Measurements from ENCODE around the gene RPH3AL. TPM values are rescaled to one million over a fixed set of nuclear protein-coding genes. Genes with fewer than 3 reads are reported as not detected.
"Not testable (repeated sequence)": the region's sequence is repeated elsewhere in the genome, so short reads cannot be mapped to it uniquely, and the experiment has no call there.

Gene RPH3AL
- total RNA-seq, 1 experiment from 2014 or later: 24.9 TPM

DNA sequence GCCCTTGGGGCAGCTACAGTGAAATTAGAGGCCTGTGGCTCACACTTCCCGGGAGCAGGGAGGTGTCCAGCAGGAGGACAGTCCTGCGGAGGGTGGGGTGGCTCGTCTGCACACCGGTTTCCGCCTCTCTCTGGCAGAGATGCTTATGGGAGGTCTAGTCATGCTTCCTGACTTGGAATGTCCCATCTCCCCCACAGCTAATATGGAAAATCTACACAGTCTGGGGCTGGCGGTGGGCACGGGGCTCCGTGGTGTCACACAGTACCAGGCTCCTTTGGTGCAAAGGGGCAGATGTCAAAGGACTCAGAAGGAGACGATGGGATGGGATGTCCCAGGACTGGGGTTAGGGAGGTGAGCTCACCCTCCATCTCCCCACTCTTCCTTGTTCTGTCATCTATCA lies 127.1 kb downstream of the RPH3AL start:
- H4K20me1 ChIP-seq (ENCODE audit: low read length): no peaks in the 10 kb centered on the region
- no peaks in the 10 kb centered on the region for H3K79me2 ChIP-seq (ENCODE audit: low read length)
- POLR2A ChIA-PET (ENCODE audit: unreplicated experiment): no interaction called here
- BruUV-seq (replicated peaks): no TSS peak
- TF ChIP-seq, protein P1, sequence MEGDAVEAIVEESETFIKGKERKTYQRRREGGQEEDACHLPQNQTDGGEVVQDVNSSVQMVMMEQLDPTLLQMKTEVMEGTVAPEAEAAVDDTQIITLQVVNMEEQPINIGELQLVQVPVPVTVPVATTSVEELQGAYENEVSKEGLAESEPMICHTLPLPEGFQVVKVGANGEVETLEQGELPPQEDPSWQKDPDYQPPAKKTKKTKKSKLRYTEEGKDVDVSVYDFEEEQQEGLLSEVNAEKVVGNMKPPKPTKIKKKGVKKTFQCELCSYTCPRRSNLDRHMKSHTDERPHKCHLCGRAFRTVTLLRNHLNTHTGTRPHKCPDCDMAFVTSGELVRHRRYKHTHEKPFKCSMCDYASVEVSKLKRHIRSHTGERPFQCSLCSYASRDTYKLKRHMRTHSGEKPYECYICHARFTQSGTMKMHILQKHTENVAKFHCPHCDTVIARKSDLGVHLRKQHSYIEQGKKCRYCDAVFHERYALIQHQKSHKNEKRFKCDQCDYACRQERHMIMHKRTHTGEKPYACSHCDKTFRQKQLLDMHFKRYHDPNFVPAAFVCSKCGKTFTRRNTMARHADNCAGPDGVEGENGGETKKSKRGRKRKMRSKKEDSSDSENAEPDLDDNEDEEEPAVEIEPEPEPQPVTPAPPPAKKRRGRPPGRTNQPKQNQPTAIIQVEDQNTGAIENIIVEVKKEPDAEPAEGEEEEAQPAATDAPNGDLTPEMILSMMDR (conservative IDR thresholded peaks at IDR 0.05; ENCODE audit: low read depth, low read length): no peak
- TF ChIP-seq EZH2phosphoT487 (IDR thresholded peaks at IDR 0.05; ENCODE audit: borderline replicate concordance, low read length) (no peak), EZH2 (IDR thresholded peaks at IDR 0.05; ENCODE audit: low read length, unreplicated experiment) (no peak)
- CTCF ChIA-PET: no interaction called here
- ATAC-seq (no peak), DNase-seq (no peak)
- no peaks in the 10 kb centered on the region for H3K9me3 ChIP-seq (ENCODE audit: low read length)
- no peaks in the 10 kb centered on the region for H3K9me2 ChIP-seq (replicated peaks; ENCODE audit: low read length)
- no peak overlapping the region for H2AFZ ChIP-seq (ENCODE audit: low read length)
- H3F3A ChIP-seq (ENCODE audit: low read length, unreplicated experiment): no peaks in the 10 kb centered on the region
- no peaks in the 10 kb centered on the region for H3K4me1 ChIP-seq (ENCODE audit: insufficient read depth, low read length)
- no peak overlapping the region for H3K27ac ChIP-seq (ENCODE audit: low read length)
- intact Hi-C loops (cut with micrococcal nuclease): no loop called here
- H3K27me3 ChIP-seq (ENCODE audit: low read length): no peaks in the 10 kb centered on the region
- H3K36me3 ChIP-seq (ENCODE audit: low read depth, low read length): no peaks in the 10 kb centered on the region
- H3K4me3 ChIP-seq (ENCODE audit: low read length): no peak overlapping the region
- H3K4me2 ChIP-seq (ENCODE audit: low read length): no peak overlapping the region
- H3K9ac ChIP-seq (ENCODE audit: low read length): no peak overlapping the region

DNA sequence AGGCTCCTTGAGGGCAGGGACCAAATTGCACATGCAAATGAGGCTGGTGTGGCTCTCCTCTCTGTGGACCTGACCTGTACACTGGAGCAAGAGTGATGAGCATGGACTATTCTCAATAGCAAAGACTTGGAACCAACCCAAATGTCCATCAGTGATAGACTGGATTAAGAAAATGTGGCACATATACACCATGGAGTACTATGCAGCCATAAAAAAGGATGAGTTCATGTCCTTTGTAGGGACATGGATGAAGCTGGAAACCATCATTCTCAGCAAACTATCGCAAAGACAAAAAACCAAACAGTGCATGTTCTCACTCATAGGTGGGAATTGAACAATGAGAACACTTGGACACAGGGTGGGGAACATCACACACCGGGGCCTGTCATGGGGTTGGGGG lies 128.0 kb downstream of the RPH3AL start:
- H3K27me3 ChIP-seq (ENCODE audit: low read length); H3F3A ChIP-seq (ENCODE audit: low read length, unreplicated experiment); H3K9ac ChIP-seq (ENCODE audit: low read length); H3K79me2 ChIP-seq (ENCODE audit: low read length); ATAC-seq; H4K20me1 ChIP-seq (ENCODE audit: low read length); CTCF ChIA-PET; H2AFZ ChIP-seq (ENCODE audit: low read length); H3K9me2 ChIP-seq (replicated peaks; ENCODE audit: low read length); H3K4me2 ChIP-seq (ENCODE audit: low read length); BruUV-seq (replicated peaks); H3K27ac ChIP-seq (ENCODE audit: low read length); DNase-seq; POLR2A ChIA-PET (ENCODE audit: unreplicated experiment); intact Hi-C loops (cut with micrococcal nuclease); H3K36me3 ChIP-seq (ENCODE audit: low read depth, low read length); H3K4me1 ChIP-seq (ENCODE audit: insufficient read depth, low read length); H3K4me3 ChIP-seq (ENCODE audit: low read length); H3K9me3 ChIP-seq (ENCODE audit: low read length): not testable (repeated sequence)

GRCh38 chr17:223723-224471 lies 128.7 kb downstream of the RPH3AL start:
- no peaks in the 10 kb centered on the region for H3F3A ChIP-seq (ENCODE audit: low read length, unreplicated experiment)
- no peaks in the 10 kb centered on the region for H3K36me3 ChIP-seq (ENCODE audit: low read depth, low read length)
- no peak overlapping the region for H2AFZ ChIP-seq (ENCODE audit: low read length)
- H3K9me2 ChIP-seq (replicated peaks; ENCODE audit: low read length): no peaks in the 10 kb centered on the region
- intact Hi-C loops (cut with micrococcal nuclease): no loop called here
- no peaks in the 10 kb centered on the region for H3K4me1 ChIP-seq (ENCODE audit: insufficient read depth, low read length)
- no peaks in the 10 kb centered on the region for H4K20me1 ChIP-seq (ENCODE audit: low read length)
- no peaks in the 10 kb centered on the region for H3K9me3 ChIP-seq (ENCODE audit: low read length)
- no TSS peak for BruUV-seq (replicated peaks)
- no peaks in the 10 kb centered on the region for H3K27me3 ChIP-seq (ENCODE audit: low read length)
- no peak overlapping the region for H3K27ac ChIP-seq (ENCODE audit: low read length)
- no peak overlapping the region for H3K4me2 ChIP-seq (ENCODE audit: low read length)
- ChIA-PET POLR2A (ENCODE audit: unreplicated experiment) (no interaction called here), CTCF (no interaction called here)
- ATAC-seq (no peak), DNase-seq (no peak)
- no peak overlapping the region for H3K9ac ChIP-seq (ENCODE audit: low read length)
- no peaks in the 10 kb centered on the region for H3K79me2 ChIP-seq (ENCODE audit: low read length)
- no peak overlapping the region for H3K4me3 ChIP-seq (ENCODE audit: low read length)
- no peak for TF ChIP-seq EZH2 (IDR thresholded peaks at IDR 0.05; ENCODE audit: low read length, unreplicated experiment)
- no peak for TF ChIP-seq EZH2phosphoT487 (IDR thresholded peaks at IDR 0.05; ENCODE audit: borderline replicate concordance, low read length)
- TF ChIP-seq, protein P1 (conservative IDR thresholded peaks at IDR 0.05; ENCODE audit: low read depth, low read length): no peak

Measured in PC-3 (cell line).